ENCODE measurements around the gene APLNR. TPM values are rescaled to one million over a fixed set of nuclear protein-coding genes. Genes with fewer than 3 reads are reported as not detected.

Gene APLNR
- total and polyA plus RNA-seq, 2 donors (not counting 1 experiment from before 2014, with no cell fraction given) = not detected

- Histone ChIP-seq H3K4me3 (ENCODE audit: control extremely low read depth in 1 of 5, extremely low read depth in 1 of 5, insufficient read depth in 1 of 5, low read depth in 2 of 5, low read length in 4 of 5) (no peak overlapping the region), H3K9me3 (ENCODE audit: control extremely low read depth in 1 of 3, control insufficient read depth in 2 of 3, insufficient read depth in 1 of 3, low read length in 2 of 3) (peaks cover 0 to 8% (median 0%) of the 10 kb centered on the region in 3 donors), H3K79me2 (ENCODE audit: control insufficient read depth, insufficient read depth, low read length) (no peaks in the 10 kb centered on the region), H3K27ac (ENCODE audit: low read length in 2 of 2) (no peak overlapping the region), H3K27me3 (replicated peaks in 1 of 4; ENCODE audit: control extremely low read depth in 1 of 4, control insufficient read depth in 3 of 4, insufficient read depth in 4 of 4, low read length in 3 of 4) (peaks cover 0 to 13% (median 5%) of the 10 kb centered on the region in 4 experiments), H3K4me1 (ENCODE audit: control insufficient read depth in 2 of 2, insufficient read depth in 2 of 2, low read length in 2 of 2) (no peaks in the 10 kb centered on the region), H3K9ac (ENCODE audit: low read length) (no peak overlapping the region), H4K20me1 (ENCODE audit: control insufficient read depth, insufficient read depth, low read length, poor library complexity, severe bottlenecking) (no peaks in the 10 kb centered on the region), H3K36me3 (replicated peaks in 1 of 2; ENCODE audit: control extremely low read depth in 1 of 2, control insufficient read depth in 1 of 2, extremely low read depth in 1 of 2, insufficient read depth in 2 of 2, low read length in 1 of 2) (no peaks in the 10 kb centered on the region), H2AFZ (ENCODE audit: insufficient read depth, low read depth, low read length, poor library complexity, severe bottlenecking) (no peak overlapping the region), H3K4me2 (replicated peaks; ENCODE audit: low read depth, low read length, poor library complexity, severe bottlenecking) (no peak overlapping the region)
- CTCF ChIA-PET = interaction anchor here (2.2 kb wide), 1 partner anchor 24 kb away, joined by 5 read pairs; no protein-coding TSS in a partner anchor
- Mint-ChIP-seq H3K4me1 (peaks cover 2% of the 10 kb centered on the region), H3K9me3 (ENCODE audit: insufficient read depth) (no peaks in the 10 kb centered on the region), H3K27ac (no peak overlapping the region), H3K4me3 (no peak overlapping the region), H3K27me3 (peaks cover 46% of the 10 kb centered on the region)
- DNase-seq (no peak), ATAC-seq (ENCODE audit: low read depth) (no peak)
- POLR2A ChIA-PET = no interaction called here
- 96% methylated on average over 4 of the region's 4 CpGs for WGBS (ENCODE audit: insufficient coverage)
- intact Hi-C loops (cut with micrococcal nuclease) = no loop called here
- TF ChIP-seq CTCF (IDR thresholded peaks at IDR 0.05) = no peak
- no peak for TF ChIP-seq EZH2 (IDR thresholded peaks at IDR 0.05; ENCODE audit: borderline replicate concordance, insufficient read depth, low read depth, low read length, poor library complexity, severe bottlenecking)
Measured at GRCh38 chr11:57273448-57274058, 36.5 kb upstream of the APLNR start.

GRCh38 chr11:57269571-57270021, 32.5 kb upstream of the APLNR start:
- Histone ChIP-seq H2AFZ (ENCODE audit: insufficient read depth, low read depth, low read length, poor library complexity, severe bottlenecking) (no peak overlapping the region), H3K9ac (ENCODE audit: low read length) (no peak overlapping the region), H3K79me2 (ENCODE audit: control insufficient read depth, insufficient read depth, low read length) (no peaks in the 10 kb centered on the region), H3K9me3 (ENCODE audit: control extremely low read depth in 1 of 3, control insufficient read depth in 2 of 3, insufficient read depth in 1 of 3, low read length in 2 of 3) (peaks cover 2 to 12% (median 11%) of the 10 kb centered on the region in 3 donors), H3K4me1 (ENCODE audit: control insufficient read depth in 2 of 2, insufficient read depth in 2 of 2, low read length in 2 of 2) (no peaks in the 10 kb centered on the region), H4K20me1 (ENCODE audit: control insufficient read depth, insufficient read depth, low read length, poor library complexity, severe bottlenecking) (no peaks in the 10 kb centered on the region), H3K27me3 (replicated peaks in 1 of 4; ENCODE audit: control extremely low read depth in 1 of 4, control insufficient read depth in 3 of 4, insufficient read depth in 4 of 4, low read length in 3 of 4) (no peaks in the 10 kb centered on the region), H3K27ac (ENCODE audit: low read length in 2 of 2) (no peak overlapping the region), H3K4me3 (ENCODE audit: control extremely low read depth in 1 of 5, extremely low read depth in 1 of 5, insufficient read depth in 1 of 5, low read depth in 2 of 5, low read length in 4 of 5) (no peak overlapping the region), H3K4me2 (replicated peaks; ENCODE audit: low read depth, low read length, poor library complexity, severe bottlenecking) (no peak overlapping the region), H3K36me3 (replicated peaks in 1 of 2; ENCODE audit: control extremely low read depth in 1 of 2, control insufficient read depth in 1 of 2, extremely low read depth in 1 of 2, insufficient read depth in 2 of 2, low read length in 1 of 2) (no peaks in the 10 kb centered on the region)
- CTCF ChIA-PET = interaction anchor here (1.1 kb wide), 1 partner anchor 10 kb away, joined by 3 read pairs; no protein-coding TSS in a partner anchor
- TF ChIP-seq EZH2 (IDR thresholded peaks at IDR 0.05; ENCODE audit: borderline replicate concordance, insufficient read depth, low read depth, low read length, poor library complexity, severe bottlenecking) (no peak), CTCF (IDR thresholded peaks at IDR 0.05) (no peak)
- no peak overlapping the region for H3K27ac Mint-ChIP-seq
- no peak overlapping the region for H3K4me3 Mint-ChIP-seq
- intact Hi-C loops (cut with micrococcal nuclease) = no loop called here
- POLR2A ChIA-PET = no interaction called here
- DNase-seq = no peak
- H3K4me1 Mint-ChIP-seq = no peaks in the 10 kb centered on the region
- ATAC-seq (ENCODE audit: low read depth) = no peak
- 18% methylated on average over 3 of the region's 3 CpGs for WGBS (ENCODE audit: insufficient coverage)
- H3K27me3 Mint-ChIP-seq = peaks cover 22% of the 10 kb centered on the region
- H3K9me3 Mint-ChIP-seq (ENCODE audit: insufficient read depth) = peaks cover 7% of the 10 kb centered on the region
